GM10248 (cell line): ENCODE data around the gene PDXP.
A peak's percentile ranks its signal among the peaks of the same experiment; 100 is the strongest.

Experiments
- CTCF ChIA-PET: fragments of 300-600 bp; sonication (Branson Sonifier 250); formaldehyde crosslinking; extraction: SDS; loops from one replicate; lab custom pipeline; 2021; ENCODE audit warnings: antibody characterized with exemption; lab: Yijun Ruan, JAX
- POLR2A ChIA-PET: fragments of 350-650 bp; sonication (Branson Sonifier 250); formaldehyde crosslinking; extraction: SDS; loops from one replicate; lab custom pipeline; 2020; ENCODE audit warnings: antibody characterized with exemption; lab: Yijun Ruan, JAX
- DNase-seq: peaks from one replicate; pipeline ENCODE4 v3.0.0; 2012; ENCODE audit errors: extremely low spot score
- CTCF ChIP-seq: IDR thresholded peaks from 2 replicates; pipeline ENCODE4 v1.5.1; 2012; ENCODE audit warnings: mild to moderate bottlenecking, low read depth; ENCODE audit errors: extremely low read depth, missing control alignments, control extremely low read depth

PDXP gene

GRCh38 chr22:37696657-37697537 is 38.4 kb downstream of the PDXP start, which contains the start of gene TRIOBP:
Gene TRIOBP (plus strand): TSS chr22:37697048. CDS start chr22:37701366, 4,318 bp downstream.
- ChIA-PET CTCF (interaction anchor here (1.1 to 5.0 kb wide), 7 partner anchors 14 to 90 kb away, joined by 3 to 27 read pairs (median 4); no protein-coding TSS in a partner anchor), POLR2A (no interaction called here)
- peak; percentile 86 for DNase-seq
- peak; percentile 38 for TF ChIP-seq CTCF

GRCh38 chr22:37697538-37697835 is 39.0 kb downstream of the PDXP start:
- no peak for TF ChIP-seq CTCF
- no peak for DNase-seq
- CTCF ChIA-PET: no interaction called here
- POLR2A ChIA-PET: no interaction called here

GRCh38 chr22:37701141-37701786 is 42.7 kb downstream of the PDXP start:
- POLR2A ChIA-PET: interaction anchor here (0.6 kb wide), 1 partner anchor 21 kb away, joined by 3 read pairs; no protein-coding TSS in a partner anchor
- DNase-seq: no peak
- no peak for TF ChIP-seq CTCF
- CTCF ChIA-PET: no interaction called here

GRCh38 chr22:37703906-37704305 is 45.4 kb downstream of the PDXP start:
- no peak for TF ChIP-seq CTCF
- ChIA-PET POLR2A (no interaction called here), CTCF (interaction anchor here (1.2 kb wide), 1 partner anchor 9 kb away, joined by 3 read pairs; no protein-coding TSS in a partner anchor)
- DNase-seq: no peak

- ChIA-PET CTCF (interaction anchor here (0.7 kb wide), 1 partner anchor 62 kb away, joined by 4 read pairs; no protein-coding TSS in a partner anchor), POLR2A (no interaction called here)
- DNase-seq: no peak
- no peak for TF ChIP-seq CTCF
These were observed 46.1 kb downstream of the PDXP start for GRCh38 chr22:37704645-37705044.

- TF ChIP-seq CTCF: no peak
- no peak for DNase-seq
- CTCF ChIA-PET: interaction anchor here (0.7 kb wide), 1 partner anchor 63 kb away, joined by 4 read pairs; no protein-coding TSS in a partner anchor
- POLR2A ChIA-PET: no interaction called here
These were observed 46.7 kb downstream of the PDXP start for GRCh38 chr22:37705205-37705604.
